Small intestine (tissue), 7 donors: ENCODE measurements around the gene CHRNB1. TPM values are rescaled to one million over a fixed set of nuclear protein-coding genes. Genes with fewer than 3 reads are reported as not detected.

Experiments used
- DNase-seq, 2 donors: peaks; one replicate each; pipeline versions ENCODE4 v3.0.0 to v3.0.0-alpha.2; 2013
- FAIRE-seq: peaks from 2 replicates; lab custom pipeline; 2012; peaks lifted over from hg19 to GRCh38; lab: Jason Lieb, UNC
- H3K27ac ChIP-seq, 3 donors: one replicate each; pipeline ENCODE4 v1.5.1; 2013; ENCODE audit warnings: low read length in 2 of 3, mild to moderate bottlenecking in 2 of 3, control low read depth in 1 of 3, inconsistent platforms in 1 of 3, low read depth in 1 of 3, moderate library complexity in 1 of 3
- H3K27me3 ChIP-seq, 3 donors: one replicate each; pipeline ENCODE4 v1.6.1; 2013; ENCODE audit warnings: low read length in 3 of 3, inconsistent platforms in 1 of 3; ENCODE audit not compliant: control insufficient read depth in 3 of 3, insufficient read depth in 3 of 3
- H3K36me3 ChIP-seq, 3 donors: one replicate each; pipeline ENCODE4 v1.6.1; 2013; ENCODE audit warnings: low read length in 3 of 3, inconsistent platforms in 1 of 3, low read depth in 1 of 3, mild to moderate bottlenecking in 1 of 3, moderate library complexity in 1 of 3; ENCODE audit not compliant: control insufficient read depth in 3 of 3, insufficient read depth in 2 of 3
- H3K4me1 ChIP-seq, 3 donors: one replicate each; pipeline ENCODE4 v1.6.1; 2013; ENCODE audit warnings: low read length in 2 of 3, inconsistent platforms in 1 of 3, low read depth in 1 of 3, mild to moderate bottlenecking in 1 of 3, moderate library complexity in 1 of 3; ENCODE audit not compliant: control insufficient read depth in 3 of 3, insufficient read depth in 2 of 3
- H3K4me3 ChIP-seq, 3 donors: one replicate each; pipeline ENCODE4 v1.5.1; 2013; ENCODE audit warnings: low read length in 3 of 3, control low read depth in 1 of 3, inconsistent platforms in 1 of 3, low read depth in 1 of 3, mild to moderate bottlenecking in 1 of 3, moderate library complexity in 1 of 3
- H3K9me3 ChIP-seq, 2 donors: one replicate each; pipeline ENCODE4 v1.6.1; 2013; ENCODE audit warnings: low read depth in 1 of 2, low read length in 1 of 2; ENCODE audit not compliant: control insufficient read depth in 2 of 2, insufficient read depth in 1 of 2
- WGBS, 3 donors: extraction: QIAGEN DNeasy Blood & Tissue Kit; methylation state at CpG; one replicate each; pipeline ENCODE4 v1.1.7; 2013; 5-methylcytosine and 5-hydroxymethylcytosine counted together
- polyA plus RNA-seq, 4 donors: library from polyadenylated mRNA; stranded (reverse) in 3 of 4; unstranded in 1 of 4; fragments of 200-250 nt in 3 of 4; fragments of 120-200 nt in 1 of 4; gene quantifications; one replicate each; pipeline versions ENCODE4 v1.2.1 to v1.2.3, GENCODE V29; 2013
- donor health status: healthy with polysubstance abuse.
- donor health status: control.
- donor health status: control.
- donor health status: Bipolar disorder and iron deficiency.
- donor health status: healthy.

Gene CHRNB1
- polyA plus RNA-seq, 4 donors: 8.4 to 11.9 (median 10.4) TPM

- Histone ChIP-seq H3K27ac (no peak overlapping the region), H3K4me3 (no peak overlapping the region), H3K27me3 (peaks cover 0 to 51% (median 0%) of the 10 kb centered on the region in 3 donors), H3K9me3 (no peaks in the 10 kb centered on the region), H3K4me1 (peaks cover 0 to 4% (median 0%) of the 10 kb centered on the region in 3 donors), H3K36me3 (peaks cover 0 to 13% (median 0%) of the 10 kb centered on the region in 3 donors)
- WGBS, 3 donors: 82 to 91% (median 90%) methylated on average over 6 of the region's 6 CpGs
- no peak for DNase-seq
- FAIRE-seq: no peak
These were observed 35.1 kb upstream of the CHRNB1 start for GRCh38 chr17:7409716-7410115.

GRCh38 chr17:7410634-7411426 lies 34.0 kb upstream of the CHRNB1 start:
- DNase-seq (no peak), FAIRE-seq (no peak)
- Histone ChIP-seq H3K4me1 (no peaks in the 10 kb centered on the region), H3K27ac (no peak overlapping the region), H3K27me3 (peaks cover 0 to 40% (median 0%) of the 10 kb centered on the region in 3 donors), H3K9me3 (no peaks in the 10 kb centered on the region), H3K36me3 (peaks cover 0 to 18% (median 0%) of the 10 kb centered on the region in 3 donors), H3K4me3 (no peak overlapping the region)
- WGBS, 3 donors: 75 to 85% (median 79%) methylated on average over 25 of the region's 25 CpGs

DNA sequence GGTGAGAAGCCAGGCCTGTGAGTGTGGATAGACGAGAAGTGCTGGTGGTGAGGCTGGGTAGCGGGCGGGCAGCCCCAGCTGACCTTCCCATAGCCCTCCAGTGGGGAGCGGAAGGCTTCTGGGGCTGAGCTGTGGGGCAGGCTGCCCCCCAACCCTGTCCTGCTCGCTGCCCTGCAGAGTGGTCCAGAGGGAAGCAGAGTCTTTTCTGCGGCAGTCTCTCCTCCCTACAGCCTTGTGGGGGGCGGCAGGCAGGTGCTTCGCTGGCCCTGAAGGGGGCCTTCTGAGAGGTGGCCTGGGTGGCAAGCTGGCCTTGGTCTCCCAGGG lies 33.5 kb upstream of the CHRNB1 start:
- no peak for FAIRE-seq
- 88 to 97% (median 89%) methylated on average over 4 to 8 of the region's 8 CpGs for WGBS, 3 donors
- H3K4me3 ChIP-seq: no peak overlapping the region

DNA sequence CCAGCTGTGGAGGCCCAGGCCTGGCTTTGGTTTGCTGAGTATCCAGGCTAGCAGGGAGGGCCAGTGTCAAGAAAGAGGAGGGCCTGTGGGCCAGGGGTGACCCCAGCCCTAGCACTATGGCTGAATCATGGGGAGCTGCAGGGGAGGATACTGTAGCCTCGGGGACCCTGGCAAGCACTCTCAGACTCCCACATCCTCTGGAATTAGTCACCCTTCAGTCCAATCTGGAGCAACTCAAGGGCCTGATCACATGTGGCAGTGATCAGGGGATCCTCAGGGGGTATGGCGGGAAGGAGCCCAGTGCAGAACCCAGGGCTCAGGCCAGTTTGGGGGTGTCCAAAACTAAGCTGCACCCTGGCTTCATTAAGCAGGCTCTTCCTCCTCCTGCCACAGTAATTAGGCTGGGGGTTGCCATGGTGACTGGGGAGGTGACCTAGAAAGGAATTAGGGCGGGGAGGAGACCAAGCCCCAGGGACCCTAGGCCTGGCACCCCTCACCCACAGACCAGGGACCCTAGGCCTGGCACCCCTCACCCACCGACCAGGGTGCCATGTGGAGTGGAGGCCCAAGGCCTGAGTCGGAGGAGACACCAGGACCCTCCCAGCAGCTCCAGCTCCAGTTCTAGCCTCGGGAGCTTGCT lies 31.4 kb upstream of the CHRNB1 start:
- H3K27ac ChIP-seq: no peak overlapping the region
- no peak for FAIRE-seq
- peaks cover 0 to 20% (median 0%) of the 10 kb centered on the region in 3 donors for H3K27me3 ChIP-seq
- H3K4me1 ChIP-seq: no peaks in the 10 kb centered on the region
- no peaks in the 10 kb centered on the region for H3K9me3 ChIP-seq
- H3K36me3 ChIP-seq: peaks cover 0 to 18% (median 0%) of the 10 kb centered on the region in 3 donors
- H3K4me3 ChIP-seq: no peak overlapping the region
- no peak for DNase-seq
- 73 to 82% (median 77%) methylated on average over 6 of the region's 6 CpGs for WGBS, 3 donors

More for the DNA sequence above, 33.5 kb upstream of the CHRNB1 start:
- H3K36me3 ChIP-seq: peaks cover 0 to 18% (median 0%) of the 10 kb centered on the region in 3 donors
- peaks cover 0 to 34% (median 0%) of the 10 kb centered on the region in 3 donors for H3K27me3 ChIP-seq
- no peaks in the 10 kb centered on the region for H3K4me1 ChIP-seq
- no peak overlapping the region for H3K27ac ChIP-seq
- DNase-seq: no peak
- no peaks in the 10 kb centered on the region for H3K9me3 ChIP-seq

DNA sequence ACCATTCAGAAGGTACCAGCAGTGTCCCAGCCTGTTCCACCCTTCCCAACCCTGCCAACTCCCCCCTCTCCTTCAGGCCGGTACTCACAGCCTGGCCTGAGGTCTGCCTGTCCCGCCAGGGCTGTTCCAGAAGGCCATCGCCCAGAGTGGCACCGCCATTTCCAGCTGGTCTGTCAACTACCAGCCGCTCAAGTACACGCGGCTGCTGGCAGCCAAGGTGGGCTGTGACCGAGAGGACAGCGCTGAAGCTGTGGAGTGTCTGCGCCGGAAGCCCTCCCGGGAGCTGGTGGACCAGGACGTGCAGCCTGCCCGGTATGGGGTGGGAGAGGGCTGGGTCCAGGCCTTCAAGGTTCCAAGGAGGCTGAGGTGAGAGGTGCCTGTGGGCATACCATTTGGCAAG lies 30.0 kb upstream of the CHRNB1 start:
- FAIRE-seq (no peak), DNase-seq (no peak)
- WGBS, 3 donors: 81 to 84% (median 82%) methylated on average over 14 of the region's 14 CpGs
- Histone ChIP-seq H3K9me3 (no peaks in the 10 kb centered on the region), H3K4me1 (no peaks in the 10 kb centered on the region), H3K36me3 (peaks cover 0 to 12% (median 0%) of the 10 kb centered on the region in 3 donors), H3K4me3 (no peak overlapping the region), H3K27me3 (peaks cover 0 to 12% (median 0%) of the 10 kb centered on the region in 3 donors), H3K27ac (no peak overlapping the region)

DNA sequence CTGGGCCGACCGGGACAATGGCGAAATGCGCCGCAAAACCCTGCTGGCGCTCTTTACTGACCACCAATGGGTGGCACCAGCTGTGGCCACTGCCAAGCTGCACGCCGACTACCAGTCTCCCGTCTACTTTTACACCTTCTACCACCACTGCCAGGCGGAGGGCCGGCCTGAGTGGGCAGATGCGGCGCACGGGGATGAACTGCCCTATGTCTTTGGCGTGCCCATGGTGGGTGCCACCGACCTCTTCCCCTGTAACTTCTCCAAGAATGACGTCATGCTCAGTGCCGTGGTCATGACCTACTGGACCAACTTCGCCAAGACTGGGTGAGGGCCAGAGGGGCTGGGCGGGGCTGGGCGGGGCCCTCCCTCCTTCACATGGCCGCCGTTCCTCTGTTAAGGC lies 29.1 kb upstream of the CHRNB1 start:
- H3K4me1 ChIP-seq: no peaks in the 10 kb centered on the region
- 67 to 87% (median 80%) methylated on average over 20 to 23 of the region's 23 CpGs for WGBS, 3 donors
- DNase-seq (no peak), FAIRE-seq (no peak)
- H3K9me3 ChIP-seq: no peaks in the 10 kb centered on the region
- peaks cover 0 to 7% (median 0%) of the 10 kb centered on the region in 3 donors for H3K36me3 ChIP-seq
- no peak overlapping the region for H3K27ac ChIP-seq
- H3K4me3 ChIP-seq: no peak overlapping the region
- peaks cover 0 to 7% (median 0%) of the 10 kb centered on the region in 3 donors for H3K27me3 ChIP-seq

GRCh38 chr17:7416323-7416722 lies 28.5 kb upstream of the CHRNB1 start:
- Histone ChIP-seq H3K27ac (no peak overlapping the region), H3K4me1 (no peaks in the 10 kb centered on the region), H3K9me3 (no peaks in the 10 kb centered on the region), H3K27me3 (peaks cover 0 to 7% (median 0%) of the 10 kb centered on the region in 3 donors), H3K36me3 (peaks cover 0 to 7% (median 0%) of the 10 kb centered on the region in 3 donors), H3K4me3 (no peak overlapping the region)
- DNase-seq (no peak), FAIRE-seq (no peak)
- 46 to 66% (median 65%) methylated on average over 6 of the region's 6 CpGs for WGBS, 3 donors

DNA sequence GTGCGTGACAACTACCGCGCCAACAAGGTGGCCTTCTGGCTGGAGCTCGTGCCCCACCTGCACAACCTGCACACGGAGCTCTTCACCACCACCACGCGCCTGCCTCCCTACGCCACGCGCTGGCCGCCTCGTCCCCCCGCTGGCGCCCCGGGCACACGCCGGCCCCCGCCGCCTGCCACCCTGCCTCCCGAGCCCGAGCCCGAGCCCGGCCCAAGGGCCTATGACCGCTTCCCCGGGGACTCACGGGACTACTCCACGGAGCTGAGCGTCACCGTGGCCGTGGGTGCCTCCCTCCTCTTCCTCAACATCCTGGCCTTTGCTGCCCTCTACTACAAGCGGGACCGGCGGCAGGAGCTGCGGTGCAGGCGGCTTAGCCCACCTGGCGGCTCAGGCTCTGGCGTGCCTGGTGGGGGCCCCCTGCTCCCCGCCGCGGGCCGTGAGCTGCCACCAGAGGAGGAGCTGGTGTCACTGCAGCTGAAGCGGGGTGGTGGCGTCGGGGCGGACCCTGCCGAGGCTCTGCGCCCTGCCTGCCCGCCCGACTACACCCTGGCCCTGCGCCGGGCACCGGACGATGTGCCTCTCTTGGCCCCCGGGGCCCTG lies 27.7 kb upstream of the CHRNB1 start:
- Histone ChIP-seq H3K27me3 (peaks cover 0 to 7% (median 0%) of the 10 kb centered on the region in 3 donors), H3K9me3 (no peaks in the 10 kb centered on the region), H3K27ac (no peak overlapping the region), H3K4me3 (no peak overlapping the region), H3K4me1 (no peaks in the 10 kb centered on the region), H3K36me3 (peaks cover 0 to 7% (median 0%) of the 10 kb centered on the region in 3 donors)
- FAIRE-seq (no peak), DNase-seq (no peak)
- 92 to 93% (median 93%) methylated on average over 42 to 54 of the region's 54 CpGs for WGBS, 3 donors
